K562 (cell line): Measurements from ENCODE around the gene RNF180. TPM values are rescaled to one million over a fixed set of nuclear protein-coding genes. Genes with fewer than 3 reads are reported as not detected.

Experiments
- ATAC-seq: fragments of 200-7000 bp; cut with Tn5 transposase; 3 replicates; pipeline ENCODE4 v1.9.1; 2020; ENCODE audit warnings: moderate library complexity
- BruUV-seq: library from RNA; stranded (reverse); fragments of 400-500 nt; replicated peaks from 2 replicates; lab custom pipeline; 2021; lab: Mats Ljungman, UMichigan
- CTCF ChIA-PET: fragments of 300-600 bp; formaldehyde crosslinking; extraction: SDS; loops from one replicate; lab custom pipeline; 2021; ENCODE audit warnings: low intra/inter-chr PET ratio; lab: Yijun Ruan, JAX
- POLR2A ChIA-PET: fragments of 300-600, 350-650 bp; sonication (Branson Sonifier 250); formaldehyde crosslinking; extraction: SDS; loops from one replicate; lab custom pipeline; 2021; ENCODE audit warnings: antibody characterized with exemption, inconsistent platforms; lab: Yijun Ruan, JAX
- DNase-seq, 4 experiments: peaks; one replicate each; pipeline versions ENCODE4 v3.0.0 to v3.0.0-alpha.2; 2011 to 2018; ENCODE audit warnings: low spot score in 3 of 4, mixed read lengths in 3 of 4; ENCODE audit errors: extremely low read depth in 1 of 4
- FAIRE-seq: peaks from 2 replicates; lab custom pipeline; 2011; peaks lifted over from hg19 to GRCh38; lab: Jason Lieb, UNC
- H2AFZ ChIP-seq: 2 replicates; pipeline ENCODE4 v1.6.0; 2011; ENCODE audit warnings: low read depth, low read length, control low read depth, inconsistent platforms
- H3K27ac ChIP-seq: fragments of 200-600 bp; 3 replicates; pipeline ENCODE4 v1.8.0; 2011; ENCODE audit warnings: low read depth, mild to moderate bottlenecking, control low read depth, inconsistent platforms, low read length, moderate library complexity, mixed read lengths; ENCODE audit errors: extremely low read depth
- H3K27me3 ChIP-seq, 2 experiments: fragments of 300-600 bp in 1 of 2; 2 replicates in 1 of 2; 3 replicates in 1 of 2; pipeline versions ENCODE4 v1.6.0 to v1.8.0; 2011; ENCODE audit warnings: inconsistent platforms in 2 of 2, low read length in 2 of 2, mild to moderate bottlenecking in 1 of 2, mixed read lengths in 1 of 2, moderate library complexity in 1 of 2; ENCODE audit not compliant: control insufficient read depth in 2 of 2, insufficient read depth in 2 of 2
- H3K36me3 ChIP-seq: fragments of 300-600 bp; 3 replicates; pipeline ENCODE4 v1.8.0; 2011; ENCODE audit warnings: mild to moderate bottlenecking, low read length, inconsistent platforms; ENCODE audit not compliant: control insufficient read depth, insufficient read depth
- H3K4me1 ChIP-seq, 2 experiments: fragments of 200-600 bp in 1 of 2; replicated peaks in 1 of 2; 2 replicates in 1 of 2; 3 replicates in 1 of 2; pipeline versions ENCODE4 v1.5.1 to v1.8.0; 2011; ENCODE audit warnings: inconsistent platforms in 2 of 2, low read length in 2 of 2, mild to moderate bottlenecking in 1 of 2, mixed read lengths in 1 of 2, moderate library complexity in 1 of 2; ENCODE audit not compliant: control insufficient read depth in 2 of 2, insufficient read depth in 2 of 2
- H3K4me2 ChIP-seq: 2 replicates; pipeline ENCODE4 v1.6.1; 2011; ENCODE audit warnings: low read length, control low read depth, inconsistent platforms, mixed read lengths; ENCODE audit not compliant: insufficient read depth
- H3K4me3 ChIP-seq: fragments of 200-600 bp; sonication (generic), shearing (Covaris generic); 2 replicates; pipeline ENCODE4 v1.5.1; 2016; ENCODE audit warnings: control low read depth, inconsistent platforms
- H3K79me2 ChIP-seq: fragments of 200-600 bp; 3 replicates; pipeline ENCODE4 v1.8.0; 2011; ENCODE audit warnings: low read length, inconsistent platforms; ENCODE audit not compliant: control insufficient read depth, insufficient read depth
- H3K9ac ChIP-seq, 2 experiments: 2 replicates each; pipeline versions ENCODE4 v1.6.0 to v1.6.1; 2011; ENCODE audit warnings: low read depth in 2 of 2, low read length in 2 of 2, control low read depth in 1 of 2, inconsistent platforms in 1 of 2, mild to moderate bottlenecking in 1 of 2, mixed read lengths in 1 of 2; ENCODE audit not compliant: insufficient read depth in 1 of 2
- H3K9me1 ChIP-seq: one replicate; pipeline ENCODE4 v1.6.0; 2011; ENCODE audit warnings: inconsistent platforms, mild to moderate bottlenecking, low read length, moderate library complexity; ENCODE audit not compliant: control insufficient read depth, insufficient read depth
- H3K9me3 ChIP-seq: replicated peaks from 2 replicates; pipeline ENCODE4 v1.5.1; 2011; ENCODE audit warnings: low read depth, low read length, inconsistent platforms; ENCODE audit not compliant: control insufficient read depth, insufficient read depth
- H4K20me1 ChIP-seq: replicated peaks from 2 replicates; pipeline ENCODE4 v1.6.1; 2011; ENCODE audit warnings: low read length, inconsistent platforms, mixed read lengths; ENCODE audit not compliant: control insufficient read depth, insufficient read depth
- ATF1 ChIP-seq, 2 experiments: fragments of 450-650 bp in 1 of 2; IDR thresholded peaks; 2 replicates each; pipeline ENCODE4 v1.6.1; 2016; ENCODE audit warnings: missing compliant biosample characterization in 1 of 2, missing genetic modification characterization in 1 of 2
- BRD4 ChIP-seq: fragments of 200-600 bp; sonication (generic); IDR thresholded peaks from 2 replicates; pipeline ENCODE4 v1.6.1; 2017; ENCODE audit warnings: inconsistent platforms
- EGR1 ChIP-seq: fragments of 450-650 bp; conservative IDR thresholded peaks from 2 replicates; pipeline ENCODE4 v1.6.1; 2017; ENCODE audit warnings: mild to moderate bottlenecking
- FOXK1 ChIP-seq: sonication (generic); formaldehyde crosslinking; IDR thresholded peaks from 2 replicates; pipeline ENCODE4 v1.8.0; 2022; ENCODE audit warnings: missing genetic modification reagents, mild to moderate bottlenecking, borderline replicate concordance
- POLR2AphosphoS2 ChIP-seq: IDR thresholded peaks from 2 replicates; pipeline ENCODE4 v1.6.1; 2012; ENCODE audit warnings: low read length, improper control_type of control experiment
- SIX5 ChIP-seq, 2 experiments: IDR thresholded peaks; 2 replicates each; pipeline ENCODE4 v1.6.1; 2011; ENCODE audit warnings: low read length in 2 of 2, borderline replicate concordance in 1 of 2, low read depth in 1 of 2, mild to moderate bottlenecking in 1 of 2, moderate library complexity in 1 of 2; ENCODE audit not compliant: insufficient read depth in 1 of 2
- SRSF9 ChIP-seq: fragments of 200-400 bp; formaldehyde crosslinking; IDR thresholded peaks from 2 replicates; pipeline ENCODE4 v1.6.1; 2017; ENCODE audit warnings: low read depth, low read length, borderline replicate concordance
- TBP ChIP-seq: optimal IDR thresholded peaks from 2 replicates; pipeline ENCODE3; 2011; ENCODE audit warnings: low read depth, low read length, improper control_type of control experiment
- ZBTB17 ChIP-seq: fragments of 450-650 bp; formaldehyde crosslinking; IDR thresholded peaks from 2 replicates; pipeline ENCODE4 v1.4.0; 2020; ENCODE audit warnings: mild to moderate bottlenecking
- ZFP36 ChIP-seq: fragments of 150-350 bp; IDR thresholded peaks from 2 replicates; pipeline ENCODE4 v1.6.1; 2018; ENCODE audit warnings: low read length, low read depth; ENCODE audit not compliant: partially characterized antibody
- WGBS: fragments of 100-300 bp; shearing (Covaris generic); methylation state at CpG from one replicate; pipeline ENCODE4 v1.1.6; 2016; ENCODE audit warnings: low coverage, mixed read lengths; ENCODE audit not compliant: insufficient coverage; ENCODE audit errors: missing lambda C conversion rate; 5-methylcytosine and 5-hydroxymethylcytosine counted together
- in situ Hi-C: fragments of 300-500 bp; cut with MboI; formaldehyde crosslinking; loops from 4 replicates; pipeline ENCODE4 v1.15.0; 2018; ENCODE audit warnings: inconsistent platforms, mixed read lengths
- intact Hi-C: fragments of 100-400 bp; cut with micrococcal nuclease; formaldehyde crosslinking; loops from 2 replicates; pipeline ENCODE4 v1.14.2; 2022
- polyA plus RNA-seq, 8 experiments: library from polyadenylated mRNA; depleted of rRNA in 4 of 8; stranded (reverse) in 5 of 8; unstranded in 3 of 8; fragments of >200 nt; fragmentation: Nextera tagmentation in 2 of 8; fragmentation: Illumina TruSeq in 1 of 8; extraction: Ambion mirVana in 2 of 8; extraction: Trizol in 1 of 8; gene quantifications; 2 replicates each; pipeline versions ENCODE4 v1.2.1 to v1.2.3, GENCODE V29; 2011 to 2014; ENCODE audit warnings: inconsistent platforms in 1 of 8, missing spikeins in 1 of 8
- total RNA-seq, 7 experiments: library from RNA; depleted of rRNA in 6 of 7; stranded (reverse); fragments of >200 nt in 6 of 7; fragmentation: Illumina TruSeq in 2 of 7; extraction: Trizol in 2 of 7; gene quantifications; 2 replicates each; pipeline versions ENCODE4 v1.2.1 to v1.2.3, GENCODE V29; 2011 to 2021; ENCODE audit warnings: low replicate concordance in 1 of 7

Gene RNF180
- total and polyA plus RNA-seq, 9 of the 15 experiments (the other 6 are each of a cell fraction or from before 2014, with no cell fraction given): 0.05 TPM; not detected in 8

GRCh38 chr5:64418013-64418412 lies 252.4 kb downstream of the RNF180 start:
- 0% methylated on average over 2 of the region's 2 CpGs for WGBS
- BruUV-seq: no TSS peak

More at GRCh38 chr5:64418013-64418412, 252.4 kb downstream of the RNF180 start:
- H3K9ac ChIP-seq: no peak overlapping the region
- H3K36me3 ChIP-seq: no peaks in the 10 kb centered on the region
- ChIA-PET CTCF (no interaction called here), POLR2A (no interaction called here)
- no peaks in the 10 kb centered on the region for H3K4me1 ChIP-seq
- no peak for FAIRE-seq
- no peak overlapping the region for H3K4me3 ChIP-seq
- DNase-seq: no peak
- H2AFZ ChIP-seq: no peak overlapping the region
- intact Hi-C loops (no loop called here), in situ Hi-C loops (no loop called here)
- no peaks in the 10 kb centered on the region for H3K79me2 ChIP-seq
- H3K27me3 ChIP-seq: no peaks in the 10 kb centered on the region
- no peaks in the 10 kb centered on the region for H4K20me1 ChIP-seq
- H3K9me3 ChIP-seq: no peaks in the 10 kb centered on the region
- H3K4me2 ChIP-seq: no peak overlapping the region
- no peak overlapping the region for H3K27ac ChIP-seq
- ATAC-seq: no peak
- no peak for TF ChIP-seq ATF1 (CRISPR knock-in tag; IDR thresholded peaks at IDR 0.05)
- no peak for TF ChIP-seq ATF1 (tag; IDR thresholded peaks at IDR 0.05)
- TF ChIP-seq SRSF9: no peak
- TF ChIP-seq BRD4: no peak
- no peak for TF ChIP-seq EGR1
- TF ChIP-seq ZBTB17: no peak
- TF ChIP-seq ZFP36: no peak
- TF ChIP-seq TBP: no peak
- TF ChIP-seq FOXK1 (CRISPR knock-in tag): no peak
- no peak for TF ChIP-seq POLR2AphosphoS2
- no peak for TF ChIP-seq SIX5 (IDR thresholded peaks at IDR 0.05; ENCODE audit: borderline replicate concordance in 1 of 2, insufficient read depth in 1 of 2, low read depth in 1 of 2, low read length in 2 of 2)
- no peaks in the 10 kb centered on the region for H3K9me1 ChIP-seq

Other genes with a start within 250 kb of the RNF180 start
- not detected in 2 replicates for gene HTR1A, start 203.4 kb upstream of the RNF180 start, total RNA-seq (2014; rRNA removed)
- gene HTR1A, start 203.4 kb upstream of the RNF180 start, total RNA-seq (2014; rRNA removed; fragmentation: Illumina TruSeq; extraction: Trizol): not detected in 2 replicates
- gene HTR1A, start 203.4 kb upstream of the RNF180 start, total RNA-seq (2015; rRNA removed; fragmentation: Illumina TruSeq; extraction: Trizol): not detected in 2 replicates
- gene HTR1A, start 203.4 kb upstream of the RNF180 start, total RNA-seq (2021): not detected in 2 replicates
- gene HTR1A, start 203.4 kb upstream of the RNF180 start, polyA plus RNA-seq (2011; rRNA removed): not detected in 2 replicates
- not detected in 2 replicates for gene HTR1A, start 203.4 kb upstream of the RNF180 start, polyA plus RNA-seq (2014; fragmentation: Illumina TruSeq; extraction: Trizol)
- not detected for gene HTR1A, start 203.4 kb upstream of the RNF180 start, polyA plus RNA-seq (2014; fragmentation: Nextera tagmentation; extraction: Ambion mirVana)
- not detected in 2 replicates for gene HTR1A, start 203.4 kb upstream of the RNF180 start, polyA plus RNA-seq (2014; rRNA removed)